Spleen (tissue), 7 donors: Measurements from ENCODE around the gene ZMIZ1.
A peak's percentile ranks its signal among the peaks of the same experiment; 100 is the strongest.

ENCODE experiments used
- POLR2AphosphoS5 ChIP-seq, 3 donors: sonication (generic); formaldehyde crosslinking; IDR thresholded peaks; one replicate each; pipeline ENCODE4 v1.5.1; 2017; ENCODE audit warnings: antibody characterized with exemption in 3 of 3
- TF ChIP-seq, protein P1 (sequence below), 11 experiments: fragments of 200-600 bp in 7 of 11; fragments of 450-650 bp in 4 of 11; sonication (generic) in 4 of 11; IDR thresholded peaks in 8 of 11; conservative IDR thresholded peaks in 3 of 11; 1 replicate in 7 of 11; 2 replicates in 4 of 11; pipeline versions ENCODE4 v1.4.0 to v1.8.0; 2016 to 2021; ENCODE audit warnings: antibody characterized with exemption in 11 of 11, inconsistent platforms in 4 of 11, mild to moderate bottlenecking in 1 of 11
- donor health status: DM: no; HTN: no; CAD: no; lungs with moderate emphysema.
- donor health status: DM: no; HTN: no; CAD: no.
- donor health status: DM: no; HTN: no; CAD: no.

DNA sequence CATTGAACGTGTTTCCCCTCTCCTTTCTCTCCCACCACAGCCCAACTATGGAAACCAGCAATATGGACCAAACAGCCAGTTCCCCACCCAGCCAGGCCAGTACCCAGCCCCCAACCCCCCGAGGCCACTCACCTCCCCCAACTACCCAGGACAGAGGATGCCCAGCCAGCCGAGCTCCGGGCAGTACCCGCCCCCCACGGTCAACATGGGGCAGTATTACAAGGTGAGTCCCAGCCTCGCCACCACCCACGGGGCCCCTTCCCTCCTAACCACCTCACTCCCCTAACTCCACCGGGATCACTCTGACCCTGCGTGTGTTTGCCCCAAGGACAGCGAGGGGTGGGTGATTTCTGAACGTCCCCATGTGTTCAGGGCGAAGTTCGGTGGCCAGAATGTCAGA lies 227.7 kb downstream of the ZMIZ1 start:
- TF ChIP-seq, protein P1, sequence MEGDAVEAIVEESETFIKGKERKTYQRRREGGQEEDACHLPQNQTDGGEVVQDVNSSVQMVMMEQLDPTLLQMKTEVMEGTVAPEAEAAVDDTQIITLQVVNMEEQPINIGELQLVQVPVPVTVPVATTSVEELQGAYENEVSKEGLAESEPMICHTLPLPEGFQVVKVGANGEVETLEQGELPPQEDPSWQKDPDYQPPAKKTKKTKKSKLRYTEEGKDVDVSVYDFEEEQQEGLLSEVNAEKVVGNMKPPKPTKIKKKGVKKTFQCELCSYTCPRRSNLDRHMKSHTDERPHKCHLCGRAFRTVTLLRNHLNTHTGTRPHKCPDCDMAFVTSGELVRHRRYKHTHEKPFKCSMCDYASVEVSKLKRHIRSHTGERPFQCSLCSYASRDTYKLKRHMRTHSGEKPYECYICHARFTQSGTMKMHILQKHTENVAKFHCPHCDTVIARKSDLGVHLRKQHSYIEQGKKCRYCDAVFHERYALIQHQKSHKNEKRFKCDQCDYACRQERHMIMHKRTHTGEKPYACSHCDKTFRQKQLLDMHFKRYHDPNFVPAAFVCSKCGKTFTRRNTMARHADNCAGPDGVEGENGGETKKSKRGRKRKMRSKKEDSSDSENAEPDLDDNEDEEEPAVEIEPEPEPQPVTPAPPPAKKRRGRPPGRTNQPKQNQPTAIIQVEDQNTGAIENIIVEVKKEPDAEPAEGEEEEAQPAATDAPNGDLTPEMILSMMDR (IDR thresholded peaks at IDR 0.05 in 8 of 11, conservative IDR thresholded peaks at IDR 0.05 in 3 of 11) = no peak
- TF ChIP-seq POLR2AphosphoS5 (IDR thresholded peaks at IDR 0.05) = peak in 1 of 3 donors; percentile 24
